SJCRH30 (cell line): Measurements from ENCODE around the gene IGSF23. TPM values are rescaled to one million over a fixed set of nuclear protein-coding genes. Genes with fewer than 3 reads are reported as not detected.
"Not testable (repeated sequence)": the region's sequence is repeated elsewhere in the genome, so short reads cannot be mapped to it uniquely, and the experiment has no call there.

ENCODE experiments used
- DNase-seq, 2 experiments: peaks; one replicate each; pipeline ENCODE4 v3.0.0-alpha.2; 2015 to 2020
- H3K27ac ChIP-seq: fragments of 250-450 bp; sonication (Bioruptor Pico); 2 replicates; pipeline ENCODE4 v1.5.1; 2020; ENCODE audit warnings: mild to moderate bottlenecking, moderate library complexity
- H3K27me3 ChIP-seq: fragments of 250-450 bp; sonication (Bioruptor Pico); 2 replicates; pipeline ENCODE4 v1.5.1; 2020; ENCODE audit warnings: mild to moderate bottlenecking, moderate library complexity
- H3K36me3 ChIP-seq: fragments of 250-450 bp; sonication (Bioruptor Pico); 2 replicates; pipeline ENCODE4 v1.5.1; 2020; ENCODE audit warnings: mild to moderate bottlenecking, moderate library complexity
- H3K4me1 ChIP-seq: fragments of 250-450 bp; sonication (Bioruptor Pico); 2 replicates; pipeline ENCODE4 v1.5.1; 2020; ENCODE audit warnings: mild to moderate bottlenecking, moderate library complexity
- H3K4me3 ChIP-seq: fragments of 250-450 bp; sonication (Bioruptor Pico); 2 replicates; pipeline ENCODE4 v1.5.1; 2020; ENCODE audit warnings: mild to moderate bottlenecking, moderate library complexity
- H3K9me3 ChIP-seq: fragments of 250-450 bp; sonication (Bioruptor Pico); replicated peaks from 2 replicates; pipeline ENCODE4 v1.5.1; 2020; ENCODE audit warnings: mild to moderate bottlenecking, moderate library complexity
- total RNA-seq: library from RNA; depleted of rRNA; stranded (reverse); fragments of >200 nt; shearing (Covaris generic); gene quantifications from 2 replicates; pipeline ENCODE4 v1.2.3, GENCODE V29; 2014

The IGSF23 gene
- total RNA-seq, 1 experiment from 2014 or later, result not detected

DNA sequence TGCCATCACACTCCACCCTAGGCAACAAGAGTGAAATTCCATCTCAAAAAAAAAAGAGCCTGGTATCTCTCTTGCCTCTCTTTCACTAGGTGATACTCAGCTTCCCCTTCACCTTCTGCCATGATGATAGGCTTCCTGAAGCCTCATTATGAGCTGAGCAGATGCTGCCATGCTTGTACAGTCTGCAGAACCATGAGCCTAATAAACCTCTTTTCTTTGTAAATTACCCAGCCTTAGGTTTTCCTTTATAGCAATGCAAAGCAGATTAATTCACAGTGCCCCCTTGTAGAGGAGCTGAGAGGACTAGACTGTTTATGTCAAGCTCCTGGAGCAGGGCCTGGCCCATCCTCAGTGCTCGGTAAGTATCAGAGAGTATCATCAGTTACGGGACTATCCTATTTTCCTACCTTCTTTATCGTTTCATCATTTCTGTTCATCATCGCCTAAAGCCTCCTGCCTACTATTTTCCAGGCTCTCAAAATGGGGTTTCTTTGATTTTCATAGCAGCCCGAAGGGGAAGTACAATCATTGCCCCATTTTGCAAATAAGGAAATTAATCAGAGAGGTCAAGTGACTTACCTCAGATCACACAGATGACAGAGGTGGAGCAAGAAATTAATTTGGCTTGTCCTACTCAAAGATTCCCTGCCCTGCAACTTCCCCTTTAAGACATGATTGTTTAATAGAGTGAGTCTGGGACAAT lies 33.5 kb upstream of the IGSF23 start:
- Histone ChIP-seq H3K4me3 (no peak overlapping the region), H3K36me3 (no peaks in the 10 kb centered on the region), H3K27ac (no peak overlapping the region)

DNA sequence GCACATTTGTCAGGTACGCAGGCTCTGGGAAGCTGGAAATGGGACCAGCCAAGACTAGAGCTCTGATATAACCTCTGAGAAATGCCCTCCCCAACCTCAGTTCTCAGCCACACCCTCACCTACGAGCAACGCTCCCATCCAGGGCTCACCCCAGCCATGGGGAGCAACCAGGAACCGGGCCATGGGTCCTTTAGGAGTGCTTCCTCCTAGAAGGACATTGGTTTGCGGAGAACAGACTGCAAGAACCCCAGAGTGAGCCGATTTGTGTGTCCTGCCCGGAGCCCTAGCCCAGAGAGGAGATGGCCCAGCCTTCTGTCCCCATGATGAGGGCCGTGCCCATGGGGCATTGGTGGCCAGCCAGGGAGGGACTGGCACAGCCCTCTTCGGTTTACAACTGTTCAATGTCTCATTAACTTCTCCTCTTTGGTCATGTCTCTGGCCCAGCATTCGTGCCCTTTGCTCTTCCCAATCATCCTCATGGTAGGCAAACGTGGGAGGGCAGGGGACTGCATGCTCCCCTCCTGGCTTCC lies 32.9 kb upstream of the IGSF23 start:
- Histone ChIP-seq H3K27me3 (no peaks in the 10 kb centered on the region), H3K4me1 (no peaks in the 10 kb centered on the region)

More for the DNA sequence above, 33.5 kb upstream of the IGSF23 start:
- Histone ChIP-seq H3K9me3 (no peaks in the 10 kb centered on the region), H3K27me3 (no peaks in the 10 kb centered on the region), H3K4me1 (no peaks in the 10 kb centered on the region)
- no peak for DNase-seq

DNA sequence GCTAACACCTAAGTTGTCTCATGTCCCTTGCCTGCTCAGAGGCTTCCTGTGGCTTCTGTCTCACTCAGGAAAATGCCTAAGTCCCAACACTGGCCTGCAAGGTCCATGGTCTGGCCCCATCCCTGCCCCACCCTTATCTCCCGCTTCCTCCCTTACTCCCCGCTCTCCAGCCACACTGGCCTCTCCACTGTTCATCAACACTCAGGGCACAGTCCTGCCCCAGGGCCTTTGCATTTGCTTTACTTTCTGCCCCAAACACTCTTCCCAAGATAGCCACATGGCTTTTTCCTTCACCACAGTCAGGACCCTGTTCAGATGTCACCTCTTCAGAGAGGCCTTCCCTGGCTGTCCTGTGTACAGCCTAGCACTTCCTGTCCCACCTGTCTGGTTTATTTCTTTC lies 32.1 kb upstream of the IGSF23 start:
- Histone ChIP-seq H3K4me1 (no peaks in the 10 kb centered on the region), H3K27me3 (no peaks in the 10 kb centered on the region), H3K9me3 (no peaks in the 10 kb centered on the region), H3K4me3 (no peak overlapping the region), H3K36me3 (no peaks in the 10 kb centered on the region), H3K27ac (no peak overlapping the region)
- no peak for DNase-seq

More for the DNA sequence above, 32.9 kb upstream of the IGSF23 start:
- no peak for DNase-seq
- Histone ChIP-seq H3K4me3 (no peak overlapping the region), H3K27ac (no peak overlapping the region), H3K36me3 (no peaks in the 10 kb centered on the region), H3K9me3 (no peaks in the 10 kb centered on the region)

DNA sequence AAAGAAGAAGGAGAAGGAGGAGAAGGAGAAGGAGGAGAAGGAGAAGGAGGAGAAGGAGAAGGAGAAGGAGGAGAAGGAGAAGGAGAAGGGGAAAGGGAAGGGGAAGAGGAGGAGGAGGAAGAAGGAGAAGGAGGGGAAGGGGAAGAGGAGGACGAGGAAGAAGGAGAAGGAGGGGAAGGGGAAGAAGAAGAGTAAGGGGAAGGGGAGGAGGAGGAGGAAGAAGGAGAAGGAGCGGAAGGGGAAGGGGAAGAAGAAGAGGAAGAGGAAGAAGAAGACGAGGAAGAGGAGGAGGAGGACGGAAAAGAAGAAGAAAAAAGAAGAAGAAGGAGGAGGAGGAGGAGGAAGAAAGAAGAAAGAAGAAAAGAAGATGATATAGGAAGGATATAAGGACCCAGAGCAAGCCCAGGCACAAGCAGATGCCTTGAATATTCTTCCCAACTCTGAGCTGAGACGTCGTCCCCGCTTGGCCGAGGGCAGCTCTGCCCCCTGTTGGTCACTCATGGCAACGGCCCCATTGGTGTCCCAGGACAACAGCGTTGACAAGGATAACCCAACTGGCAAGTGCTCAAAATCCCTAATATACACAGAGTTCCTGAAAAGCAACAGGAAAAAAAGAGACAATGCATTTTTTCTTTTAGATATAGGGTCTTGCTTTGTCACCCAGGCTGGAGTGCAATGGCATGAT lies 30.6 kb upstream of the IGSF23 start:
- Histone ChIP-seq H3K36me3 (no peaks in the 10 kb centered on the region), H3K9me3 (0 out of 2 replicates have a peak, but pooled peaks cover 2% of the 10 kb centered on the region), H3K4me3 (no peak overlapping the region), H3K4me1 (no peaks in the 10 kb centered on the region), H3K27me3 (no peaks in the 10 kb centered on the region), H3K27ac (no peak overlapping the region)
- peak; percentile 39 to 60 for DNase-seq

DNA sequence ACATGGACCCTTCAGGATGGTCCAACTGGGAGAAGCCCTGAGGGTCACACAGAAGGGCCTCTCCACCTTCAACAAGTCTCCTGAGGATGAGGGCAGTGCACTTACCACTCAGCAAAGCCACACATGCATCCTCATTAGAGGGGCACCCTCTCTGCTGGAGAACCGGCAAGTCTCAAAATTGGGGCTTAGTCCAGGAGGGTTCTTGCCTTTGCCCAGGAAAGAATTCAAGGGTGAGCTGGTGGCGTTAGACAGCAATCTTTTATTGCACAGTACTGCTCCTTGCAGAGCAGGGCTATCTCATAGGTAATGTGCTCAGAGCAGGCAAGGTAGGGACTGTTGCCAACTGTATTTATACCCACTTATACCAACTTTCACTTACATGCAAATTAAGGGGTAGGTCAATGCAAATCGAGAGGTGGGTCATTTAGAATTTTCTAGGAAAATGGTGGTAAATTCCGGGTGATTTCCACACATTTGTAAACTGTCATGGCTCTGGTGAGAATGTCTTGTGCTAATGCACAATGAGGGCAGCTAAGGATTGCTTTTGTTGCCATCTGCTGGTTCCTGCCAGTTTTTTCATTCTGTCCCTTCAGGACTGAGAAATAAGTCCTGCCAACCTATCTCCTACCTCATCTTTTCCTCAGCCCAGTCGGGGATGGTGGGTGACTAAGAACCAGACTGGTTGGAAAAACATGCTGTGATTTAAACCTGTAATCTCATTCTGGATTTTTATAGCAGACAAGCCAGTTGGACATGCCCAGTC lies 27.8 kb upstream of the IGSF23 start:
- DNase-seq, result no peak
- Histone ChIP-seq H3K4me1 (peaks cover 3% of the 10 kb centered on the region; the same call in 1 of the 2 replicates), H3K9me3 (0 out of 2 replicates have a peak, but pooled peaks cover 4% of the 10 kb centered on the region), H3K4me3 (no peak overlapping the region), H3K36me3 (no peaks in the 10 kb centered on the region), H3K27ac (no peak overlapping the region), H3K27me3 (no peaks in the 10 kb centered on the region)

DNA sequence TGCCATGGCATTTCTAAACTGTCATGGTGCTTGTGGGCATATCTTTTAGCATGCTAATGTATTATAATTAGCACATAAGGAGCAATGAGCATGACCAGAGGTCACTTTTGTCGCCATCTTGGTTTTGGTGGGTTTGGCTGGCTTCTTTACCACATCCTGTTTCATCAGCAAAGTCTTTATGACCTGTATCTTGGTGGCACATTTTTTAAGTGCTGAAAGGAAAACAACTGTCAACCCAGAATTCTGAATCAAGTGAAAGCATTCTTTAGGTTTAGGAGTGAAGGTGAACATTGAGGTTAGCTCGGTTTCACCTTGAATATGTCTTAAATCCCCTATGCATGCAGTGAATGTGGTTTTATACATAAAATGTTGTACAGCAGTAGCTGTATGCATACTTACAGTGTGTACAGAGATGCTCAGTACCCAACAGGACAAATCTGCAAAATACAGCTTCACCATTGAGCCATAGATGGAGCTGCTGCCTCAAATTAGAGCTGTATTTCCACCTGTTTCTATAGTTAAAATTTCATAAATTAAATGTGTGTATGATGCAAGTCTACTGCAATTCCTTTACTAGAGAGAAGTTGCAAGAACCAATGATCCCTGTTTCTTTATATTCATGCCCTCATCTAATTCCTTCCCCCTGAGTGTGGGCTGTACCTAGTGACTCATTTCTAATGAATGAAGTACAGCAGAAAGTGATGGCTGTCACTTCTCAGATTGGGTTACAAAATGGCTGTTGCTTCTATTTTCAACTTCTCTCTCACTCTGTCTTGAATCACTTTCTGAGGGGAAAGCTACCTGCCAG lies 25.2 kb upstream of the IGSF23 start:
- 0 out of 2 replicates have a peak, but pooled peaks cover 4% of the 10 kb centered on the region for H3K9me3 ChIP-seq
- no peaks in the 10 kb centered on the region for H3K36me3 ChIP-seq
- peaks cover 3% of the 10 kb centered on the region; the same call in 1 of the 2 replicates for H3K4me1 ChIP-seq
- H3K27ac ChIP-seq, result no peak overlapping the region
- H3K4me3 ChIP-seq, result no peak overlapping the region
- no peaks in the 10 kb centered on the region for H3K27me3 ChIP-seq
- no peak for DNase-seq

DNA sequence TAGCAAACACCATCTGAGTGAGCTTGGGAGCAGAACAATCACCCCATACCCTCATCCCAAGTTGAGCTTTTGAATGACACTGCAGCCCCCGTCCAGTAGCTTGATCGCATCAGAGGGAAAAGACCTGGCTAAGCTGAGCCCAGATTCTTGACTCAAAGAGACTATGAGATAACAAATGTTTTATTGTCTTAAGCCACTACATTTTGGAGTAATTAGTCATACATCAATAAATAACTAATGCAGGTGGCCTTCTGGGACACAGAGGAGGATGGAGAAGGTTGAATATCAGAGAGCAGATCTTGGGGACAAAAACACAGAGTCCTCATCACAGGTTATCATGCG lies 24.6 kb upstream of the IGSF23 start:
- Histone ChIP-seq H3K9me3 (0 out of 2 replicates have a peak, but pooled peaks cover 4% of the 10 kb centered on the region), H3K27me3 (no peaks in the 10 kb centered on the region), H3K4me1 (peaks cover 3% of the 10 kb centered on the region; the same call in 1 of the 2 replicates), H3K27ac (no peak overlapping the region), H3K4me3 (no peak overlapping the region), H3K36me3 (no peaks in the 10 kb centered on the region)
- no peak for DNase-seq

DNA sequence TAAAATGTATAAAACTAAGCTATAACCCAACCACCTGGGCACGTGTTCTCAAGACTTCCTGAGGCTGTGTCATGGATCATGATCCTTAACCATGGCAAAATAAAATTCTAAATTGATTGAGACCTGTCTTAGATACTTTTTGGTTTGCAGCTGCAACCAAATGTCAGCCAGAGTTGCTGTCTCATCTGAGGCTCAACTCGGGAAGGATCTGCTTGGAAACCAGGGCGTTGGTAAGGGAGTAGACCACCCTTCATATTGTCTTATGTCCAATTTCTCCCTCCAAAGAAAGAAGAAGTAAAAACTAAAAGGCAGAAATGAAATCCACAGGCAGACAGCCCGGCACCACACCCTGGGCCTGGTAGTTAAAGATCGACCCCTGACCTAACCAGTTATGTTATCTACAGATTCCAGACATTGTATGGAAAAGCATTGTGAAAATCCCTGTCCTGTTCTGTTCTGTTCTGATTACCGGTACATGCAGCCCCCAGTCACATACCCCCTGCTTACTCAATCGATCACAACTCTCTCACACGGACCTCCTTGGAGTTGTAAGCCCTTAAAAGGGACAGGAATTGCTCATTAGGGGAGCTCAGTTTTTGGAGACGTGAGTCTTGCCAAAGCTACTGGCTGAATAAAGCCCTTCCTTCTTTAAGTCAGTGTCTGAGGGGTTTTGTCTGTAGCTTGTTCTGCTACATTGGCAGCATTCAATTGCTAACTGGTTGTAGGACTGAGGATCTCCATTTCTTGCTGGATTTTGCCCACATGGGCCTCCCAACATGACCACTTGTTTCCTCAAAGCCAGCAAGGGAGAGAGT lies 22.9 kb upstream of the IGSF23 start:
- DNase-seq, result no peak
- Histone ChIP-seq H3K36me3 (no peaks in the 10 kb centered on the region), H3K4me1 (peaks cover 3% of the 10 kb centered on the region; the same call in 1 of the 2 replicates), H3K9me3 (0 out of 2 replicates have a peak, but pooled peaks cover 4% of the 10 kb centered on the region), H3K27me3 (no peaks in the 10 kb centered on the region), H3K4me3 (no peak overlapping the region), H3K27ac (no peak overlapping the region)

DNA sequence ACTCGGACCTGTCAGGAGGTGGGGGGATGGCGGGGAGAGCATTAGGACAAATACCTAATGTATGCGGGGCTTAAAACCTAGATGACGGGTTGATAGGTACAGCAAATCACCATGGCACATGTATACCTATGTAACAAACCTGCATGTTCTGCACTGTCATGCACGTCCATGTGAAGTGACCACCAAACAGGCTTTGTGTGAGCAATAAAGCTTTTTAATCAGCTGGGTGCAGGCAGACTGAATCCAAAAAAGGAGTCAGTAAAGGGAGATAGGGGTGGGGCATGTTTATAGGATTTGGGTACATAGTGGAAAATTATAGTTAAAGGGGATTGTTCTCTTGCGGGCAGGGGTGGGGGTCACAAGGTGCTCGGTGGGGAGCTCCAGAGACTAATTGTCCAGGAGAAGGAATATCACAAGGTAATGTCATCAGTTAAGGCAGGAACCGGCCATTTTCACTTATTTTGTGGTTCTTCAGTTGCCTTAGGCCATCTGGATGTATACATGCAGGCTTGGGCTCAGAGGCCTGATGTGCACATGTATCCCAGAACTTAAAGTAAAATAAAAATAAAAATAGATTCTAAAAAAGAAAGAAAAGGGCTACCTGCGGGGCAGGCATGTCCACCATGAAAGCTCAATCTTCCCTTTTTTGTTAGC lies 21.9 kb upstream of the IGSF23 start:
- H3K27ac ChIP-seq, H3K9me3 ChIP-seq, H3K36me3 ChIP-seq, H3K4me3 ChIP-seq, DNase-seq, H3K4me1 ChIP-seq, H3K27me3 ChIP-seq: not testable (repeated sequence)

DNA sequence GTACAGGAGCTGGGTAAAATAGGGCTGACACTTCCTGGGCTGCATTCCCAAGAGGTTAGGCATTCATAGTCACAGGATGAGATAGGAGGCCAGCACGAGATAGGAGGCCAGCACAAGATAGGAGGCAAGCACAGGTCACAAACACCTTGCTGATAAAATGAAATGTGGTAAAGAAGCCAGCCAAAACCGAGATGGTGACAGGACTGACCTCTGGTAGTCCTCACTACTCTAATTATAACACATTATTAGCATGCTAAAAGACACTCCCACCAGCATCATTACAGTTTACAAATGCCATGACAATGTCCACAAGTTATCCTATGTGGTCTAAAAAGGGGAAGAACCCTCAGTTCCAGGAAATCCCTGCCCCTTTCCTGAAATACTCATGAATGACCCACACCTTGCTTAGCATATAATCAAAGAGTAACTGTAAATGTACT lies 20.9 kb upstream of the IGSF23 start:
- H3K9me3 ChIP-seq, result peaks cover 4% of the 10 kb centered on the region; the same call in 1 of the 2 replicates
- peaks cover 3% of the 10 kb centered on the region; the same call in 1 of the 2 replicates for H3K4me1 ChIP-seq
- no peaks in the 10 kb centered on the region for H3K36me3 ChIP-seq
- no peak overlapping the region for H3K4me3 ChIP-seq
- no peak overlapping the region for H3K27ac ChIP-seq
- DNase-seq, result no peak
- no peaks in the 10 kb centered on the region for H3K27me3 ChIP-seq

DNA sequence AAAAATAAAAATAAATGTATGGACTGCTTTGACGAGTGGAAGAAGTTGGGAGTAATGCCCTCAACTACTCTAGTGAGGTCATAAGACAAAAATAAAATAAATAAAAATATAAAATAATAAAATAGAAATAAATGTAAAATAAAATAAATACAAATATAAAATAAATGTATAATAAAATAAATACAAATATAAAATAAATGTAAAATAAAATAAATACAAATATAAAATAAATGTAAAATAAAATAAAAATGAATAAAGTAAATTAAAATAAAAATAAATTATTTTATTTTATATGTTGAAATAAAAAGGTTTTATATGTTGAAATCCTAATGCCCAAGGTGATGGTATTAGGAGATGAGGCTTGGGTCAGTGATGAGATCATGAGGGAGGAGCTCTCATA lies 20.1 kb upstream of the IGSF23 start:
- no peaks in the 10 kb centered on the region for H3K4me1 ChIP-seq

DNA sequence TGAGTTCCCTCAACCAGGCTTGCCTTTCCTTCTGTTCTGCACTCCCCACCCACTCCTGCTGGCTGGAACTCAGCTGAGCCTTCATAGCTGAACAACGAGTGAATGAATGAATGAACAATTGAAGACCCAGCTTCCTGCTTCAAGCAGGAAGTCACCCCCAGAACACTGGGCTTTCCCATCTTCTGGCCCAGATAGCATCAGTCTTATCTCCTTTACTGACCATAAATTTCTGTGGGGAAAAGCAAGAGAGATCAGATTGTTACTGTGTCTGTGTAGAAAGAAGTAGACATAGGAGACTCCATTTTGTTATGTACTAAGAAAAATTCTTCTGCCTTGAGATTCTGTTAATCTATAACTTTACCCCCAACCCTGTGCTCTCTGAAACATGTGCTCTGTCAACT lies 19.5 kb upstream of the IGSF23 start:
- H3K27me3 ChIP-seq, DNase-seq, H3K36me3 ChIP-seq, H3K27ac ChIP-seq, H3K4me1 ChIP-seq, H3K4me3 ChIP-seq, H3K9me3 ChIP-seq: not testable (repeated sequence)

More for the DNA sequence above, 20.1 kb upstream of the IGSF23 start:
- Histone ChIP-seq H3K27me3 (no peaks in the 10 kb centered on the region), H3K4me3 (no peak overlapping the region), H3K36me3 (no peaks in the 10 kb centered on the region), H3K27ac (no peak overlapping the region), H3K9me3 (peaks cover 4% of the 10 kb centered on the region; the same call in 1 of the 2 replicates)
- no peak for DNase-seq
